B cell (primary cell): ENCODE measurements around the gene RNF166. TPM values are rescaled to one million over a fixed set of nuclear protein-coding genes. Genes with fewer than 3 reads are reported as not detected.
A peak's percentile ranks its signal among the peaks of the same experiment; 100 is the strongest.

Experiments
- ATAC-seq: fragments of 200-7000 bp; cut with Tn5 transposase; one replicate; pipeline ENCODE4 v1.10.0; 2021; ENCODE audit warnings: low read depth, mild to moderate bottlenecking, moderate number of reproducible peaks, moderate library complexity
- CTCF ChIA-PET: fragments of 350-600 bp; sonication (Branson Sonifier 250); formaldehyde crosslinking; loops from one replicate; lab custom pipeline; 2021; ENCODE audit warnings: antibody characterized with exemption, inconsistent platforms; lab: Charles Lee
- POLR2A ChIA-PET: fragments of 350-600 bp; sonication (Branson Sonifier 250); formaldehyde crosslinking; loops from one replicate; lab custom pipeline; 2021; ENCODE audit warnings: antibody characterized with exemption; lab: Charles Lee
- DNase-seq: peaks from one replicate; pipeline ENCODE4 v3.0.0; 2013
- H2AFZ ChIP-seq: 2 replicates; pipeline ENCODE4 v1.6.1; 2012; ENCODE audit warnings: mild to moderate bottlenecking, low read depth, low read length; ENCODE audit not compliant: insufficient read depth, poor library complexity, severe bottlenecking
- H3K27ac ChIP-seq, 2 donors: 1 replicate in 1 of 2; 2 replicates in 1 of 2; pipeline ENCODE4 v1.5.1; 2012 to 2013; ENCODE audit warnings: low read length in 2 of 2, mild to moderate bottlenecking in 2 of 2, moderate library complexity in 1 of 2
- H3K27me3 ChIP-seq, 4 experiments: fragments of 200-600 bp in 1 of 4; sonication (generic) in 1 of 4; replicated peaks in 1 of 4; 1 replicate in 2 of 4; 2 replicates in 2 of 4; pipeline versions ENCODE4 v1.6.1 to v1.7.0; 2013 to 2016; ENCODE audit warnings: low read length in 3 of 4, mild to moderate bottlenecking in 2 of 4, mixed read lengths in 1 of 4, moderate library complexity in 1 of 4; ENCODE audit not compliant: insufficient read depth in 4 of 4, control insufficient read depth in 3 of 4; ENCODE audit errors: control extremely low read depth in 1 of 4
- H3K36me3 ChIP-seq, 2 experiments: replicated peaks in 1 of 2; 1 replicate in 1 of 2; 2 replicates in 1 of 2; pipeline versions ENCODE4 v1.6.1 to v1.7.1; 2013; ENCODE audit warnings: low read length in 1 of 2; ENCODE audit not compliant: insufficient read depth in 2 of 2, control insufficient read depth in 1 of 2; ENCODE audit errors: control extremely low read depth in 1 of 2, extremely low read depth in 1 of 2
- H3K4me1 ChIP-seq, 2 donors: fragments of 200-600 bp in 1 of 2; sonication (generic) in 1 of 2; 1 replicate in 1 of 2; 2 replicates in 1 of 2; pipeline versions ENCODE4 v1.5.1 to v1.6.1; 2013 to 2017; ENCODE audit warnings: low read length in 2 of 2; ENCODE audit not compliant: control insufficient read depth in 2 of 2, insufficient read depth in 2 of 2
- H3K4me2 ChIP-seq: replicated peaks from 2 replicates; pipeline ENCODE3; 2012; ENCODE audit warnings: mild to moderate bottlenecking, low read depth, low read length; ENCODE audit not compliant: poor library complexity, severe bottlenecking
- H3K4me3 ChIP-seq, 5 experiments: fragments of 200-600 bp in 1 of 5; sonication (generic) in 1 of 5; 1 replicate in 3 of 5; 2 replicates in 2 of 5; pipeline versions ENCODE4 v1.5.1 to v1.7.0; 2011 to 2016; ENCODE audit warnings: low read length in 4 of 5, mild to moderate bottlenecking in 4 of 5, low read depth in 2 of 5, control low read depth in 1 of 5, moderate library complexity in 1 of 5; ENCODE audit not compliant: insufficient read depth in 1 of 5; ENCODE audit errors: control extremely low read depth in 1 of 5, extremely low read depth in 1 of 5
- H3K79me2 ChIP-seq: fragments of 200-600 bp; sonication (generic); one replicate; pipeline ENCODE4 v1.6.0; 2016; ENCODE audit warnings: low read length; ENCODE audit not compliant: control insufficient read depth, insufficient read depth
- H3K9ac ChIP-seq: fragments of 200-600 bp; sonication (generic); 2 replicates; pipeline ENCODE4 v1.6.1; 2017; ENCODE audit warnings: mild to moderate bottlenecking, low read length, moderate library complexity
- H3K9me3 ChIP-seq, 3 donors: one replicate each; pipeline versions ENCODE4 v1.6.1 to v1.7.1; 2013; ENCODE audit warnings: low read length in 2 of 3; ENCODE audit not compliant: control insufficient read depth in 2 of 3, insufficient read depth in 1 of 3; ENCODE audit errors: control extremely low read depth in 1 of 3
- H4K20me1 ChIP-seq: 2 replicates; pipeline ENCODE4 v1.6.0; 2012; ENCODE audit warnings: mild to moderate bottlenecking, low read length; ENCODE audit not compliant: insufficient read depth, control insufficient read depth, poor library complexity, severe bottlenecking
- H3K27ac Mint-ChIP-seq: one replicate; pipeline ENCODE4 v1.8.0; 2021; ENCODE audit warnings: mixed read lengths
- H3K27me3 Mint-ChIP-seq: one replicate; pipeline ENCODE4 v1.8.0; 2021; ENCODE audit warnings: mixed read lengths
- H3K4me1 Mint-ChIP-seq: one replicate; pipeline ENCODE4 v1.8.0; 2021; ENCODE audit warnings: mixed read lengths
- H3K4me3 Mint-ChIP-seq: one replicate; pipeline ENCODE4 v1.8.0; 2021; ENCODE audit warnings: mixed read lengths
- H3K9me3 Mint-ChIP-seq: one replicate; pipeline ENCODE4 v1.8.0; 2022; ENCODE audit warnings: mixed read lengths; ENCODE audit not compliant: insufficient read depth
- EZH2 ChIP-seq: IDR thresholded peaks from 2 replicates; pipeline ENCODE4 v1.6.1; 2012; ENCODE audit warnings: borderline replicate concordance, low read depth, mild to moderate bottlenecking, moderate library complexity, low read length; ENCODE audit not compliant: insufficient read depth, poor library complexity, severe bottlenecking
- WGBS: methylation state at CpG from one replicate; pipeline ENCODE4 v1.1.5; 2013; ENCODE audit warnings: missing lambda C conversion rate; ENCODE audit not compliant: insufficient coverage; 5-methylcytosine and 5-hydroxymethylcytosine counted together
- intact Hi-C: fragments of 100-400 bp; cut with micrococcal nuclease; formaldehyde crosslinking; loops from one replicate; pipeline ENCODE4 v1.10.0; 2022
- polyA plus RNA-seq: library from polyadenylated mRNA; depleted of rRNA; stranded (reverse); fragments of >200 nt; gene quantifications from 2 replicates; pipeline ENCODE4 v1.2.3, GENCODE V29; 2012
- total RNA-seq, 2 donors: library from RNA; stranded (reverse); fragments of 120-200 nt in 1 of 2; gene quantifications; 1 replicate in 1 of 2; 2 replicates in 1 of 2; pipeline versions ENCODE4 v1.2.3 to v1.2.4, GENCODE V29; 2013 to 2022
- TF ChIP-seq, protein P1 (sequence below): fragments of 200-600 bp; IDR thresholded peaks from one replicate; pipeline ENCODE4 v1.8.0; 2022; ENCODE audit warnings: antibody characterized with exemption, mild to moderate bottlenecking

The RNF166 gene
- total and polyA plus RNA-seq, 2 donors (not counting 1 experiment from before 2014, with no cell fraction given) = 64.1 to 65.0 TPM

DNA sequence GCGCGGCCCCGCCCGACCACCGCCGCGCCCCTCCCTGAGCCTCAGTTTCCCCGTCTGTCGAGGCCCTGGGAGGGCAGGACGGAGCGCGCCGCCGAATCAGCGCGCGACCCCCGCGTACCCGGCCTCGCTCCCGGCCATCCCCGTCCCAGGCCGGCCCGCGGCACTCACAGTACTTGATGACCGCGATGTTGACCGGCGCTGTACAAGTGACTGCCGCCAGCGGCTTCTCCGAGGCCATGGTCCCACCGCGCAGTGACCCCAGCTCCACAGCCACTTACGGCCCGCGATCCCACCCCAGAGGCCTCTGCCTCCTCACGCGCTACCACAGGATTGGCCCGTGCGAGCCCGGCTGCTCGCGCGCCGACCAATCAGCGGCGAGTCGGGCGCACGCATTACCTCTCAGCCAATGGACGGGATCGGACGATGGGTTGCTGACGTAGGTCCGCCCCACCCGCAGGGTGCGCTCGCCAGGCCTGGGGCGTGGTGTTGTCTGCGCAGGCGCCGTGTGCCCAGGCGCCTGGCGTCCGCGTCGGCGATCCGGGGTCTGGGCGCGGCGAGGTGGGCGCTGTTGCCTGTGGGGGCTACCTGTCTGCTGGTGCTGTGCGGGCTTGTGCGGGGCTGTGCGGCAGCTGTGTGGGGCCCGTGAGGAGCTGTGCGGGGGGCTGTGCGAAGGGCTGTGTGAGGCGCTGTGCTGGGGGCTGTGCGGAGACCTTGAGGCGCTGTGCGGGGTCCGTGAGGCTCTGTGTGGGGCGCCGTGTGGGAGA is 43.2 kb downstream of the RNF166 start, which contains the start of gene MVD:
Gene MVD, minus strand, starts transcription at position 249 of the 764 bp plus-strand sequence. Its CDS starts 11 bp downstream, at position 238.
- Histone ChIP-seq H3K9ac (peak within 1 kb of the TSS; percentile 91), H3K4me2 (peak within 1 kb of the TSS; percentile 94), H2AFZ (peak within 1 kb of the TSS; percentile 96), H3K27ac (peak within 1 kb of the TSS; percentile 62 to 88), H3K4me1 (peaks cover 18 to 30% of the 10 kb centered on the region in 2 donors), H3K4me3 (peak within 1 kb of the TSS; percentile 49 to 89 (median 88)), H4K20me1 (no peaks in the 10 kb centered on the region), H3K9me3 (no peaks in the 10 kb centered on the region), H3K36me3 (peaks cover 0 to 4% of the 10 kb centered on the region in 2 experiments), H3K27me3 (no peaks in the 10 kb centered on the region), H3K79me2 (peaks cover 48% of the 10 kb centered on the region)
- ChIA-PET CTCF (interaction anchor here (0.7 to 3.0 kb wide), 2 partner anchors 18 to 22 kb away, joined by 3 to 13 read pairs; no protein-coding TSS in a partner anchor), POLR2A (interaction anchor here (0.6 to 1.9 kb wide), 7 partner anchors 11 to 38 kb away, joined by 3 to 6 read pairs (median 4); no protein-coding TSS in a partner anchor)
- Mint-ChIP-seq H3K9me3 (no peaks in the 10 kb centered on the region), H3K4me1 (peaks cover 31% of the 10 kb centered on the region), H3K4me3 (peak within 1 kb of the TSS; percentile 92), H3K27me3 (no peaks in the 10 kb centered on the region), H3K27ac (peak within 1 kb of the TSS; percentile 93)
- under 1% methylated on average over 88 of the region's 88 CpGs for WGBS
- TF ChIP-seq, protein P1, sequence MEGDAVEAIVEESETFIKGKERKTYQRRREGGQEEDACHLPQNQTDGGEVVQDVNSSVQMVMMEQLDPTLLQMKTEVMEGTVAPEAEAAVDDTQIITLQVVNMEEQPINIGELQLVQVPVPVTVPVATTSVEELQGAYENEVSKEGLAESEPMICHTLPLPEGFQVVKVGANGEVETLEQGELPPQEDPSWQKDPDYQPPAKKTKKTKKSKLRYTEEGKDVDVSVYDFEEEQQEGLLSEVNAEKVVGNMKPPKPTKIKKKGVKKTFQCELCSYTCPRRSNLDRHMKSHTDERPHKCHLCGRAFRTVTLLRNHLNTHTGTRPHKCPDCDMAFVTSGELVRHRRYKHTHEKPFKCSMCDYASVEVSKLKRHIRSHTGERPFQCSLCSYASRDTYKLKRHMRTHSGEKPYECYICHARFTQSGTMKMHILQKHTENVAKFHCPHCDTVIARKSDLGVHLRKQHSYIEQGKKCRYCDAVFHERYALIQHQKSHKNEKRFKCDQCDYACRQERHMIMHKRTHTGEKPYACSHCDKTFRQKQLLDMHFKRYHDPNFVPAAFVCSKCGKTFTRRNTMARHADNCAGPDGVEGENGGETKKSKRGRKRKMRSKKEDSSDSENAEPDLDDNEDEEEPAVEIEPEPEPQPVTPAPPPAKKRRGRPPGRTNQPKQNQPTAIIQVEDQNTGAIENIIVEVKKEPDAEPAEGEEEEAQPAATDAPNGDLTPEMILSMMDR = no peak
- no peak for TF ChIP-seq EZH2
- intact Hi-C loops = loop anchor here (1.0 to 2.0 kb wide), 7 partner anchors 12 to 140 kb away; partner anchors contain the start of genes CDT1, CTU2, CYBA and RNF166
- peak; percentile 97 for DNase-seq
- peak; percentile 96 for ATAC-seq
